Activated CD8-positive, alpha-beta memory T cell treated with anti-CD3 and anti-CD28 coated beads, Interleukin-2, amount 10 ng/mL, durations not matched to agents 7 days and 5 days (primary cell): ENCODE measurements around the gene MFSD2B. TPM values are rescaled to one million over a fixed set of nuclear protein-coding genes. Genes with fewer than 3 reads are reported as not detected.
"Not testable (repeated sequence)": the region's sequence is repeated elsewhere in the genome, so short reads cannot be mapped to it uniquely, and the experiment has no call there.

ENCODE experiments used
- ATAC-seq: fragments of 150-1000 bp; cut with Tn5 transposase; one replicate; pipeline ENCODE4 v1.10.0; 2021; ENCODE audit warnings: moderate library complexity
- CTCF ChIA-PET: fragments of 350-600 bp; sonication (Branson Sonifier 250); formaldehyde crosslinking; loops from one replicate; lab custom pipeline; 2021; ENCODE audit warnings: antibody characterized with exemption; lab: Charles Lee
- DNase-seq: peaks from one replicate; pipeline ENCODE4 v3.0.0-alpha.2; 2020
- H3K27ac Mint-ChIP-seq: one replicate; pipeline ENCODE4 v1.8.0; 2021; ENCODE audit warnings: mild to moderate bottlenecking, mixed read lengths
- H3K27me3 Mint-ChIP-seq: one replicate; pipeline ENCODE4 v1.8.0; 2021; ENCODE audit warnings: mixed read lengths
- H3K36me3 Mint-ChIP-seq: one replicate; pipeline ENCODE4 v1.8.0; 2021; ENCODE audit warnings: mild to moderate bottlenecking, mixed read lengths
- H3K4me1 Mint-ChIP-seq: one replicate; pipeline ENCODE4 v1.8.0; 2021; ENCODE audit warnings: mixed read lengths
- H3K4me3 Mint-ChIP-seq: one replicate; pipeline ENCODE4 v1.8.0; 2021; ENCODE audit warnings: mild to moderate bottlenecking, moderate library complexity, mixed read lengths
- H3K9me3 Mint-ChIP-seq: one replicate; pipeline ENCODE4 v1.8.0; 2022; ENCODE audit warnings: low read depth, mixed read lengths
- total RNA-seq, 2 experiments: library from RNA; stranded (reverse); gene quantifications; one replicate each; pipeline ENCODE4 v1.2.3, GENCODE V29; 2021

Gene MFSD2B
- total RNA-seq, 2 experiments from 2014 or later, result not detected

DNA sequence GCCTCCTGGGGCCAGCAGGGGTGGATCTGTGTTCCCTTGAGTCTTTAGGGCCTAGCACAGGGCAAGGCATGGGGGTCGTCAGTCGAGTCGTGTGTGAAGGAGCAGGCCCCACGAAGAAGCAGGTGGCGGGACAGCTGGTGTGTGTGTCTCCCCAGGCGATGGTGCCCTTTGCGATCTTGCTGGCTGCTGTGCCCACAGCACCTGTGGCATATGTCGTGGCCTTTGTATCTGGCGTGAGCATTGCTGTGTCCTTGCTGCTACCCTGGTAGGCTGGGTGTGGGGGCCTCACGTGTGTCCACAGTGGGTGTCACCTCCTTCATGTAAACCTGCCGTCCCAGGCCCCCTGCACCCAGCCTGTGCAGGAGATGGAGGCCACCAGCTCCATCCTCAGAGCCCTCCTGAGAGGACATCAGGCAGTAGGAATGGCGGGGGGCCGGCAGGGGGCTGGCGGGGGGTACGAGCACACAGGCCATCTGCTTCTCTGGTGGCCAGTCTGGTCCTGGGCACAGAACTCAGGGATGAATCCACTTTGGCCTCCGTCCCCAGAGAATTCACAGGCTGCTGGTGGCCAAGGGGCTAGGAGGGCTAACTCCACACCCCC lies 13.2 kb downstream of the MFSD2B start:
- H3K4me3 Mint-ChIP-seq, result no peak overlapping the region
- no peak overlapping the region for H3K27ac Mint-ChIP-seq
- H3K27me3 Mint-ChIP-seq, result no peaks in the 10 kb centered on the region
- H3K4me1 Mint-ChIP-seq, result no peaks in the 10 kb centered on the region
- ATAC-seq (no peak), DNase-seq (no peak)
- H3K9me3 Mint-ChIP-seq, result no peaks in the 10 kb centered on the region
- H3K36me3 Mint-ChIP-seq, result peaks cover 4% of the 10 kb centered on the region
- CTCF ChIA-PET, result interaction anchor here (1.6 kb wide), 1 partner anchor 61 kb away, joined by 9 read pairs; the partner anchor contains the start of gene TP53I3

DNA sequence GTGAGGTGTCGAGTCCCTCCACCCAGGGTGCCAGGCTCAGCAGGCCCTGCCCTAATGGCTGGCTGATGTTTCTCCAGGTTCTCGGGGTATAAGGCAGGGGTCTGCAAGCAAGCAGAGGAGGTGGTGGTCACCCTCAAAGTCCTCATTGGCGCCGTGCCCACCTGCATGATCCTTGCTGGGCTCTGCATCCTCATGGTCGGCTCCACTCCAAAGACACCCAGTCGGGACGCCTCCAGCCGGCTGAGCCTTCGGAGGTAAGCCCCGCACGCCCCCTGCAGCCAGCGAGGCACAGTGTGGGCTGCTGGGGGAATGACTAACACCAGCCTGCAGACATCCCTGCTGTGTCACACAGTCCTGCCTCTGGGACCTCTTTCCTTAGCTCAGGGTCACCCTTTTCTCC lies 14.1 kb downstream of the MFSD2B start:
- CTCF ChIA-PET, result no interaction called here
- Mint-ChIP-seq H3K4me1 (no peaks in the 10 kb centered on the region), H3K36me3 (peaks cover 5% of the 10 kb centered on the region), H3K9me3 (no peaks in the 10 kb centered on the region), H3K27ac (no peak overlapping the region), H3K27me3 (no peaks in the 10 kb centered on the region), H3K4me3 (no peak overlapping the region)
- DNase-seq (no peak), ATAC-seq (no peak)

DNA sequence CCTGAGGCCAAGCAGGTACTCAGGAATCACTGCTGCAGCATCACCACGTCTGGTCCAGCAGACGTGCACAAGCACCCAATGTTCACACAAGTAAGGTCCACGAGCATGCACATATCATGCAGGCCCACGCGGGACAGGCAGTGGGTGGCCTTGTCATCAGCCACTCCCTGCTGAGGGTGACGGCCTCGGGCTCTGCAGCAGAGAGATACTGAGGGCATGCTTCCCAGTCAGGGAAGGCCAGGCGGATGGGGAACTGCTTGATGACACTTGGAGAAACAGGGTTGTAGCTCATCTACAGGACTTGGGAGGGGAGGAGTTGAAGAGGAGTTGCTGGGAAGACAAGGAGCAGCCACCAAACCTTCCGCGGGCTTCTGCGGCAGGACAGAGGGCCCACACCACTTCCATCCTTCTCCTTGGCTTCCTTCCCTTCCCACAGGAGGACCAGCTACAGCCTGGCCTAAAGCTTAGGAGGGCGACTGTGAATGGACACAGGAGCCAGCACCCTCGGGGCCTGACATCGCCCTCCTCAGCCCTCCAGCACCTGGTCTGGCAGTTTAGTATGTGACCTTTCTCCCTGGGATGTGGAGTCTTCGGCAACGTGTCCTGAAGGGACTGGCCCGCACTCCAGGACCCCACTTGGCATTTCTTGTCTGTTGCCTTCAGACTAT lies 15.2 kb downstream of the MFSD2B start:
- Mint-ChIP-seq H3K9me3 (no peaks in the 10 kb centered on the region), H3K4me1 (peaks cover 3% of the 10 kb centered on the region), H3K27ac (no peak overlapping the region), H3K27me3 (no peaks in the 10 kb centered on the region), H3K36me3 (peaks cover 15% of the 10 kb centered on the region), H3K4me3 (no peak overlapping the region)
- CTCF ChIA-PET, result no interaction called here
- DNase-seq (no peak), ATAC-seq (no peak)

DNA sequence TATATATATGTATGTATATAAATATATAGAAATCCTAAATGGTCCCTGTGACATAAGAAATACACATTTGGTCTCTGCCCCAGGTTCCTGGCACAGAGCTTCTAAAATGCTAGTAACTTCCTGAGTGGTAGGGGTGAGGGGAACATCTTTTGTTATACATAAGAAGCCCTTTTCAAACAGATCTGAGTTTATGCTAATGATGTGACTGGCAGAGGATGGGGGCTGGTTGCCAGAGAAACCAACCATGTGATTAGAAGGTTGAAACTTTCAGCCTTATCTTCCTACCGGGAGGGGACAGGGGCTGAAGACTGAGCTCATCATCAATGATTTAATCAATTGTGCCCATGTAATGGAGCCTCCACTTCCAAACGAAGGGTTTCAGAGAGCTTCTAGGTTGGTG lies 16.3 kb downstream of the MFSD2B start:
- no peak for DNase-seq
- CTCF ChIA-PET, result no interaction called here
- H3K27ac Mint-ChIP-seq, result no peak overlapping the region
- no peak overlapping the region for H3K4me3 Mint-ChIP-seq
- H3K9me3 Mint-ChIP-seq, result no peaks in the 10 kb centered on the region
- H3K27me3 Mint-ChIP-seq, result no peaks in the 10 kb centered on the region
- peaks cover 6% of the 10 kb centered on the region for H3K4me1 Mint-ChIP-seq
- ATAC-seq, result no peak
- H3K36me3 Mint-ChIP-seq, result peaks cover 20% of the 10 kb centered on the region

DNA sequence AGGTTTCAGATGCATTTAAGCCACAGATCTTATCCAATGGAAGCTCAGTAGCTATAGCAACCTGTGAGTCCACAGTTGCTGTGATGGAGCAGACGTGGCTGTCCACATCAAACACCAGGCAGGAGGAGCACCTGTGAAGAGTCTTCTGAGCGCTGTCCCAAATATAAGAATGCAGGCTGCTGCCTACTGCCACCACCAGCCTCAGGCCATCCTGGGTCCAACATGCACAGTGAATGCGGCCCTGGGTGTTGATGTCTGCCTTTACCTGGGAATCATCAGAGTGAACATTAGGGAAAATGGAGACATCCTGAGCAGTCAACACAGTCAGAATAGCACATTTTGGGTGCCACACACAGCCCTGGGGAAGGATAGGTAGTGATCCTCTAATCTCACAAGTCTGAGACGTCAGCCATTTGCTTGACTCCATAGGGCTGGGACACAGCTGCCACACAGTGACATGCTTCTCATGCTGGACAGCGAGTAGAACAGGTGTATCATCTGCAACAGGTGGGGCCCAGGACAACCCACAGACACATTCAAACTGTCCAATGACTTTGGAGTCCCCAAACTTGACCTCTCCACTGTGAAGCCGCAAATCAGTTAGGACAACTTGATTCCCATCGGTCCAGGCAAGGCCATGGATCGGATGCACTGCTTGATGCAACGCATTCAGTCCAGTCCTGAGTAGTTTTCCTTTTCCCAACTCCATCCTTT lies 29.1 kb downstream of the MFSD2B start:
- Mint-ChIP-seq H3K4me3 (no peak overlapping the region), H3K27ac (no peak overlapping the region), H3K27me3 (no peaks in the 10 kb centered on the region), H3K9me3 (no peaks in the 10 kb centered on the region), H3K4me1 (peaks cover 10% of the 10 kb centered on the region), H3K36me3 (peaks cover 23% of the 10 kb centered on the region)
- CTCF ChIA-PET, result no interaction called here
- no peak for DNase-seq
- ATAC-seq, result no peak

DNA sequence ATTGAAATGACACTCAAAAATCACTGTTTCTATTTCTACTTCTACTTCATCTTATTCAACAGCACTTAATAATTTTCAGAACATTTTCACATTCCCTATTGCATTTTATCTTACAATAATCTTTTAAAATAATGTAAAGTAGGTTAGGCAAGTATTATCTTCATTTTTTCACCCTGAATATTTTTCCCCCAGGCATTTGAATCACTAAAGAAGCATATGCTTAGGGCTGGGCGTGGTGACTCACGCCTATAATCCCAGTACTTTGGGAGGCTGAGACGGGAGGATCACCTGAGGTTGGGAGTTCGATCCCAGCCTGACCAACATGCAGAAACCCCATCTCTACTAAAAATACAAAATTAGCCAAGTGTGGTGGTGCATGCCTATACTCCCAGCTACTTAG lies 30.6 kb downstream of the MFSD2B start:
- Mint-ChIP-seq H3K27me3 (no peaks in the 10 kb centered on the region), H3K9me3 (no peaks in the 10 kb centered on the region), H3K4me1 (peaks cover 14% of the 10 kb centered on the region), H3K36me3 (peaks cover 23% of the 10 kb centered on the region), H3K4me3 (no peak overlapping the region), H3K27ac (no peak overlapping the region)
- ATAC-seq, result no peak
- CTCF ChIA-PET, result no interaction called here
- DNase-seq, result no peak

DNA sequence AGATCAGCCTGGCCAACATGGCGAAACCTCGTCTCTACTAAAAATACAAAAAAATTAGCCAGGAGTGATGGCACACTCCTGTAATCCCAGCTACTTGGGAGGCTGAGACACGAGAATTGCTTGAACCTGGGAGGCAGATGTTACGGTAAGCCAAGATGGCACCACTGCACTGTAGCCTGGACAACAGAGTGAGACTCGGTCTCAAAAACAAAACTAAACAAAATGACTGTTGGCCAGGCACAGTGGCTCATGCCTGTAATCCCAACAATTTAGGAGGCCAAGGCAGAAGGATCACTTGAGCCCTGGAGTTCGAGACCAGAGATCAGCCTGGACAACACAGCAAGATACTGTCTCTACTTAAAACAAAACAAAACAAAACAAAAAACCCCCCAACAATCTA lies 33.2 kb downstream of the MFSD2B start:
- H3K27me3 Mint-ChIP-seq, ATAC-seq: not testable (repeated sequence)
- CTCF ChIA-PET, result interaction anchor here (0.8 kb wide), 1 partner anchor 33 kb away, joined by 3 read pairs; the partner anchor contains the start of gene SF3B6

DNA sequence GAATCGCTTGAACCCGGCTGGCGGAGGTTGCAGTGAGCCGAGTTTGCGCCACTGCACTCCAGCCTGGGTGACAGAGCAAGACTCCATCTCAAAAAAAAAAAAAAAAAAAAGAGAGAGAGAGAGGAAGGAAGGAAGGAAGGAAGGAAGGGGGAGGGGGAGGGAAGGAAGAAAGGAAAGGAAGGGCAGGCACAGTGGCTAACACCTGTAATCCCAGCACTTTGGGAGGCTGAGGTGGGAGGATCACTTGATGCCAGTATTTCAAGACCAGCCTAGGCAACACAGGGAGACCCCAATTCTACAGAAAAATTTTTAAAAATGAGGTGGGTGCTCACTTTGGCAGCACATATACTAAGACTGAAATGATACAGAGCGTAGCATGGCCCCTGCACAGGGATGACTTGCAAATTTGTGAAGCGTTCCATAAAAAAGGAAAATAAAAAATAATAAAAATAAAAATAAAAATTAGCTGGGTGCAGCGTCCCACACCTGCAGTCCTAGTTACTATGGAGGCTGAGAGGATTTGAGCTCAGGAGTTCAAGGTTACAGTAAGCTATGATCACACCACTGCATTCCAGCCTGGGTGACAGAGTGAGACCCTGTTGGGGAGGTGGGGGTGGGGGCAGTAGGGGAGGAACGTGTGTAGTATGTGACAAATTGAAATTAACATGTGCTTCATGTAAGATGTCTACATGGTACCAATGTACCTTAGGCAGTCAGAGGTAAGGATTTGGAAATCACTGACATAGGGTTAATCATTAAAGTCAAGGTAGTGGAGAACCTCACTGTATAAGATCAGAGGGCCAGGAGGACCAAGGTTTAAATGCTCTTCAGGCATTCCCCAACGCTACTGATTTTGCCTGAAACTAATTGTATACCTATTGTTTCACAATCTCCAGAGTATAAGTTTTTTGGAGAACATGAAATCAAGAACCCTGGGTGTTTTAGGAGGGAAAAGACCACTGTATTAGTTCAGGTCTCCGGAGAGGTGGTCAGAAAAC lies 35.9 kb downstream of the MFSD2B start:
- CTCF ChIA-PET, result interaction anchor here (0.7 to 2.3 kb wide), 6 partner anchors 11 to 221 kb away, joined by 3 to 14 read pairs (median 6); partner anchors contain the start of genes ATAD2B, SF3B6 and TP53I3
- H3K4me3 Mint-ChIP-seq, result peak overlapping the region; percentile 97
- H3K9me3 Mint-ChIP-seq, result no peaks in the 10 kb centered on the region
- H3K36me3 Mint-ChIP-seq, result peaks cover 7% of the 10 kb centered on the region
- DNase-seq (no peak), ATAC-seq (no peak)
- peaks cover 32% of the 10 kb centered on the region for H3K4me1 Mint-ChIP-seq
- peaks cover 2% of the 10 kb centered on the region for H3K27me3 Mint-ChIP-seq
- no peak overlapping the region for H3K27ac Mint-ChIP-seq

More for the DNA sequence above, 33.2 kb downstream of the MFSD2B start:
- Mint-ChIP-seq H3K36me3 (peaks cover 19% of the 10 kb centered on the region), H3K4me1 (peaks cover 25% of the 10 kb centered on the region)
- H3K4me3 Mint-ChIP-seq, H3K27ac Mint-ChIP-seq, H3K9me3 Mint-ChIP-seq, DNase-seq: not testable (repeated sequence)

DNA sequence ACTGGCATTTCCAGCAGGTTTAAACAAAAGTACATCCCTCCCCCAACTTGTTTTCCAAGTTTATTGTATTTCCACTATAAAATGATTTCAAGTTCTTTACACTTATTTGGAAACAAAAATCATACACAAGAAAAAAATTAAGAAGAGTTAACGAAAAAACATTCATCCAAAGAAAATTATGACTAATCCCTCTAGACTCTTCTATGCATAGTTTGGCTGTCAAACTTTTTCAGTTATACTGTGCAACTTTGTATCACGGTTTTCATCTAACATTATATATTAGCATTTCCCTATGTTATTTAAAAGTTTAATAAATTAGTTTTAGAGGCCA lies 36.7 kb downstream of the MFSD2B start:
- H3K4me1 Mint-ChIP-seq, result peaks cover 32% of the 10 kb centered on the region
- H3K27ac Mint-ChIP-seq, result no peak overlapping the region
- CTCF ChIA-PET, result interaction anchor here (1.1 to 2.3 kb wide), 6 partner anchors 14 to 120 kb away, joined by 3 to 14 read pairs (median 8); partner anchors contain the start of genes ATAD2B, SF3B6 and TP53I3
- no peak for DNase-seq
- H3K36me3 Mint-ChIP-seq, result peaks cover 7% of the 10 kb centered on the region
- ATAC-seq, result no peak
- peaks cover 2% of the 10 kb centered on the region for H3K27me3 Mint-ChIP-seq
- H3K9me3 Mint-ChIP-seq, result no peaks in the 10 kb centered on the region
- peak overlapping the region; percentile 97 for H3K4me3 Mint-ChIP-seq

DNA sequence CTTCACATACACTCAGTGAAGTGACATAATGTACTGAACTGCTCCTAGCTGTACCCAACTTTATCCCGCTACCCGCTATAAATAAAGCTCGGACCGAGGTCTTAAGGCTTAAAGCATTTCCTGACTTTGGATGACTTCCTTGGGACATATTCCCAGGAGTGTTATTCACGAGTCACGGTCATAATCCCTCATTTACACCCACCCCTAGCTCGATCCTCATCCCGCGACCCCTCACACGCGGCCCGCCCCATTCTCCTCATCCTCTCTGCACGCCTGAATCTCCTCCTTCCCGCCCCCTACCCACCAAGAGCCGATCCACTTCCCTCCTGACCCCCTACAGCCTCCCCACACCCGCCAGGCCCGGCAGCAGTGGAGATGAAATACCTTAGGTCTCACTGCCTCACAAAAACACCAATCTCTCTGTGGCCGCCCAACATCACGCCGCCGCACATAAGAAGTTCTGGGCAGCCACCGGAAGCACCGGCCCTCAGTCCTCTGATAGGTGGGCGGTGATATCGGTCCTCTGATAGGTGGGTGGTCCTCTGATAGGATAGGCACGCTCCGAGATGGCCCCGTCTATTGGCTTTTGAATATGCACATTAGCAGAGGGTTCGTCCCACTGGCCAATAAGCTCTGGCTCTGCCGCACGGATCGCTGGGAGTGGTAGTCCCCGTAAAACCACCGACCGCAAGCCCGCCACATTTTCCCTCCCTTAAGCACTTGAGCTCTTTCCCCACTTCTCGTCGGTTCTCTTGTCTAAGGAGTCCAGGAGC lies 37.2 kb downstream of the MFSD2B start, which contains the start of gene WDCP:
Gene WDCP, minus strand, starts transcription at position 462 of the 773 bp plus-strand sequence. CDS start 7,897 bp downstream, outside the sequence.
- peak within 1 kb of the TSS; percentile 86 for H3K27ac Mint-ChIP-seq
- no peaks in the 10 kb centered on the region for H3K9me3 Mint-ChIP-seq
- CTCF ChIA-PET, result interaction anchor here (0.8 to 2.3 kb wide), 10 partner anchors 14 to 222 kb away, joined by 3 to 14 read pairs (median 5); partner anchors contain the start of genes ATAD2B, SF3B6 and TP53I3
- H3K4me1 Mint-ChIP-seq, result peaks cover 32% of the 10 kb centered on the region
- peak; percentile 98 for DNase-seq
- ATAC-seq, result peak; percentile 98
- H3K27me3 Mint-ChIP-seq, result peaks cover 2% of the 10 kb centered on the region
- peak within 1 kb of the TSS; percentile 97 for H3K4me3 Mint-ChIP-seq
- peaks cover 7% of the 10 kb centered on the region for H3K36me3 Mint-ChIP-seq

DNA sequence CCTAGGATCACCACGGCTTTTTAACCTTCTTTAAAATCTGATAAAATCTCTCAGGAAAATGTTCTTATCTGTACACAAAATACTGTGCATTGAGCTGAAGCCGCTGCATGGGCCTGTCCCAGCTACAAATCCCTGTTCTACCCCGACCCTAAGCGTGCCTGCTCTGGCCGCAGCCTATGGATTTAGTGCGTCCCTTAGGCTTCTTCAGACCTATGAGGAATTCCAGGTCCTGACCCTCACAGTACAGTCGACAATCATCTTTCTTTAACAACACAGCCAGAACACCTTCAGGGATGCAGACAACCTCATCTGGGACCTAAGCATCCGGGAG lies 37.8 kb downstream of the MFSD2B start:
- Mint-ChIP-seq H3K4me3 (peak overlapping the region; percentile 97), H3K36me3 (peaks cover 7% of the 10 kb centered on the region), H3K9me3 (no peaks in the 10 kb centered on the region), H3K4me1 (peaks cover 32% of the 10 kb centered on the region), H3K27me3 (peaks cover 2% of the 10 kb centered on the region), H3K27ac (peak overlapping the region; percentile 86)
- DNase-seq (no peak), ATAC-seq (peak; percentile 3)
- CTCF ChIA-PET, result interaction anchor here (0.8 to 2.3 kb wide), 10 partner anchors 14 to 223 kb away, joined by 3 to 14 read pairs (median 5); partner anchors contain the start of genes ATAD2B, SF3B6 and TP53I3
